Neural progenitor cell (in vitro differentiated cells): ENCODE results near the gene LRBA. TPM values are rescaled to one million over a fixed set of nuclear protein-coding genes. Genes with fewer than 3 reads are reported as not detected.

Experiments
- DNase-seq: peaks from one replicate; pipeline ENCODE4 v3.0.0-alpha.2; 2016; ENCODE audit warnings: low spot score
- H2AFZ ChIP-seq: fragments of 200-600 bp; sonication (generic); replicated peaks from 2 replicates; pipeline ENCODE4 v1.6.1; 2016; ENCODE audit warnings: antibody characterized with exemption
- H3F3A ChIP-seq: fragments of 200-600 bp; sonication (generic); 2 replicates; pipeline ENCODE4 v1.6.1; 2016; ENCODE audit warnings: antibody characterized with exemption, low read depth
- H3K27ac ChIP-seq: fragments of 200-600 bp; sonication (generic); 2 replicates; pipeline ENCODE4 v1.5.1; 2016; ENCODE audit warnings: mild to moderate bottlenecking
- H3K27me3 ChIP-seq: fragments of 200-600 bp; sonication (generic); 2 replicates; pipeline ENCODE4 v1.6.1; 2016; ENCODE audit warnings: mild to moderate bottlenecking, moderate library complexity
- H3K36me3 ChIP-seq: fragments of 200-600 bp; sonication (generic); 2 replicates; pipeline ENCODE4 v1.5.1; 2016
- H3K4me1 ChIP-seq: fragments of 200-600 bp; sonication (generic); 2 replicates; pipeline ENCODE4 v1.6.1; 2016; ENCODE audit warnings: mixed run types
- H3K4me2 ChIP-seq: fragments of 200-600 bp; sonication (generic); 2 replicates; pipeline ENCODE4 v1.6.1; 2016
- H3K4me3 ChIP-seq: fragments of 200-600 bp; sonication (generic); 2 replicates; pipeline ENCODE4 v1.5.1; 2016
- H3K79me2 ChIP-seq: fragments of 200-600 bp; sonication (generic); 2 replicates; pipeline ENCODE4 v1.6.1; 2016; ENCODE audit warnings: low read depth
- H3K9ac ChIP-seq: fragments of 200-600 bp; sonication (generic); 2 replicates; pipeline ENCODE4 v1.6.1; 2016
- H3K9me3 ChIP-seq: fragments of 200-600 bp; sonication (generic); 2 replicates; pipeline ENCODE4 v1.5.1; 2016; ENCODE audit warnings: low read depth
- H4K20me1 ChIP-seq: fragments of 200-600 bp; sonication (generic); 2 replicates; pipeline ENCODE4 v1.6.1; 2016; ENCODE audit warnings: low read depth
- H3K27ac Mint-ChIP-seq: 3 replicates; pipeline ENCODE4 v1.8.0; 2021; ENCODE audit warnings: mixed read lengths
- H3K27me3 Mint-ChIP-seq: 2 replicates; pipeline ENCODE4 v1.8.0; 2022; ENCODE audit warnings: low read depth, mild to moderate bottlenecking, inconsistent platforms, moderate library complexity, mixed read lengths; ENCODE audit not compliant: insufficient read depth
- H3K36me3 Mint-ChIP-seq: 3 replicates; pipeline ENCODE4 v1.8.0; 2021; ENCODE audit warnings: mixed read lengths
- H3K4me1 Mint-ChIP-seq: 3 replicates; pipeline ENCODE4 v1.8.0; 2021; ENCODE audit warnings: mixed read lengths
- H3K4me3 Mint-ChIP-seq: 3 replicates; pipeline ENCODE4 v1.8.0; 2021; ENCODE audit warnings: mild to moderate bottlenecking, moderate library complexity, mixed read lengths
- H3K9me3 Mint-ChIP-seq: 3 replicates; pipeline ENCODE4 v1.8.0; 2020; ENCODE audit warnings: mixed read lengths
- EZH2 ChIP-seq: fragments of 200-600 bp; sonication (generic); IDR thresholded peaks from 2 replicates; pipeline ENCODE4 v1.6.1; 2017; ENCODE audit warnings: antibody characterized with exemption, mild to moderate bottlenecking, moderate library complexity
- EZH2phosphoT487 ChIP-seq: fragments of 200-600 bp; sonication (generic); IDR thresholded peaks from 2 replicates; pipeline ENCODE4 v1.6.1; 2017; ENCODE audit warnings: antibody characterized with exemption
- total RNA-seq: library from RNA; depleted of rRNA; stranded (reverse); fragments of >200 nt; gene quantifications from 2 replicates; pipeline ENCODE4 v1.2.3, GENCODE V29; 2015; ENCODE audit warnings: low replicate concordance
- TF ChIP-seq, protein P1 (sequence below): fragments of 200-600 bp; sonication (generic); IDR thresholded peaks from 2 replicates; pipeline ENCODE4 v1.5.1; 2017; ENCODE audit warnings: antibody characterized with exemption, mild to moderate bottlenecking

LRBA gene
- total RNA-seq, 1 donor from 2014 or later, result 111 TPM

GRCh38 chr4:150379454-150379853, 635.6 kb downstream of the LRBA start:
- no peak for DNase-seq
- no peak for TF ChIP-seq EZH2
- no peak for TF ChIP-seq EZH2phosphoT487
- TF ChIP-seq, protein P1, sequence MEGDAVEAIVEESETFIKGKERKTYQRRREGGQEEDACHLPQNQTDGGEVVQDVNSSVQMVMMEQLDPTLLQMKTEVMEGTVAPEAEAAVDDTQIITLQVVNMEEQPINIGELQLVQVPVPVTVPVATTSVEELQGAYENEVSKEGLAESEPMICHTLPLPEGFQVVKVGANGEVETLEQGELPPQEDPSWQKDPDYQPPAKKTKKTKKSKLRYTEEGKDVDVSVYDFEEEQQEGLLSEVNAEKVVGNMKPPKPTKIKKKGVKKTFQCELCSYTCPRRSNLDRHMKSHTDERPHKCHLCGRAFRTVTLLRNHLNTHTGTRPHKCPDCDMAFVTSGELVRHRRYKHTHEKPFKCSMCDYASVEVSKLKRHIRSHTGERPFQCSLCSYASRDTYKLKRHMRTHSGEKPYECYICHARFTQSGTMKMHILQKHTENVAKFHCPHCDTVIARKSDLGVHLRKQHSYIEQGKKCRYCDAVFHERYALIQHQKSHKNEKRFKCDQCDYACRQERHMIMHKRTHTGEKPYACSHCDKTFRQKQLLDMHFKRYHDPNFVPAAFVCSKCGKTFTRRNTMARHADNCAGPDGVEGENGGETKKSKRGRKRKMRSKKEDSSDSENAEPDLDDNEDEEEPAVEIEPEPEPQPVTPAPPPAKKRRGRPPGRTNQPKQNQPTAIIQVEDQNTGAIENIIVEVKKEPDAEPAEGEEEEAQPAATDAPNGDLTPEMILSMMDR, result no peak
- Histone ChIP-seq H3K4me1 (peaks cover 3% of the 10 kb centered on the region), H3F3A (peaks cover 7% of the 10 kb centered on the region), H3K27ac (no peak overlapping the region), H3K4me2 (no peak overlapping the region), H3K79me2 (no peaks in the 10 kb centered on the region), H3K27me3 (no peaks in the 10 kb centered on the region), H3K9me3 (no peaks in the 10 kb centered on the region), H3K9ac (no peak overlapping the region), H3K36me3 (no peaks in the 10 kb centered on the region), H4K20me1 (no peaks in the 10 kb centered on the region), H3K4me3 (no peak overlapping the region), H2AFZ (no peak overlapping the region)
- H3K4me3 Mint-ChIP-seq, result no peak overlapping the region
- no peaks in the 10 kb centered on the region for H3K27me3 Mint-ChIP-seq
- H3K36me3 Mint-ChIP-seq, result peaks cover 3% of the 10 kb centered on the region
- H3K9me3 Mint-ChIP-seq, result no peaks in the 10 kb centered on the region
- no peak overlapping the region for H3K27ac Mint-ChIP-seq
- peaks cover 6% of the 10 kb centered on the region for H3K4me1 Mint-ChIP-seq

GRCh38 chr4:150375025-150375424, 640.1 kb downstream of the LRBA start:
- H3K27me3 ChIP-seq, result no peaks in the 10 kb centered on the region
- H3K27ac ChIP-seq, result no peak overlapping the region
- H3K79me2 ChIP-seq, result no peaks in the 10 kb centered on the region
- no peak overlapping the region for H3K9ac ChIP-seq
- TF ChIP-seq EZH2 (no peak), EZH2phosphoT487 (no peak)
- no peaks in the 10 kb centered on the region for H3K9me3 ChIP-seq
- Mint-ChIP-seq H3K4me1 (no peaks in the 10 kb centered on the region), H3K36me3 (peaks cover 12% of the 10 kb centered on the region), H3K9me3 (peaks cover 7% of the 10 kb centered on the region), H3K27ac (no peak overlapping the region), H3K27me3 (peaks cover 4% of the 10 kb centered on the region), H3K4me3 (no peak overlapping the region)
- no peak for DNase-seq
- no peaks in the 10 kb centered on the region for H4K20me1 ChIP-seq
- H3K4me3 ChIP-seq, result no peak overlapping the region
- H3K36me3 ChIP-seq, result no peaks in the 10 kb centered on the region
- no peak overlapping the region for H2AFZ ChIP-seq
- H3K4me1 ChIP-seq, result peaks cover 4% of the 10 kb centered on the region
- peaks cover 4% of the 10 kb centered on the region for H3F3A ChIP-seq
- H3K4me2 ChIP-seq, result no peak overlapping the region

DNA sequence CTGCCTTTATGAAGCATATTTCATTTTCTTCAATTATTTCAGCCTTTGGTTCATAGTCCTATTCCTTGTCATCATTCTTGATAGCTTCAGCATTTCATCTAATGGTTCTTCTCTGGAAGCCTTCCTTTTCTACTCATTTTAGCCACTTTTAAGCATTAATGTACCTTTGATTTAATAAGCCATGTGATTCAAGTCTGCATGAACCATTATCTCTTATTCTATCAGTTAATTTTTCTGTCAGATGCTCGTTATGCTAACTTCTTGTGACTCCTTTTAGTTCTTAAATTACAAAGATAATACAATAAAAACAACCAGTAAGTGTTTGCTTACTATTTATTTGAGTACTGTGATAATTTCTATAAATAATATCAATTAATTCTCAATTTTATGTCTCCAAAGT, 643.2 kb downstream of the LRBA start:
- Mint-ChIP-seq H3K36me3 (peaks cover 12% of the 10 kb centered on the region), H3K27me3 (peaks cover 4% of the 10 kb centered on the region), H3K4me3 (no peak overlapping the region), H3K9me3 (peaks cover 7% of the 10 kb centered on the region), H3K27ac (no peak overlapping the region), H3K4me1 (peaks cover 23% of the 10 kb centered on the region)
- TF ChIP-seq EZH2phosphoT487 (no peak), EZH2 (no peak)
- TF ChIP-seq, protein P1, result no peak
- H2AFZ ChIP-seq, result no peak overlapping the region
- H3K9me3 ChIP-seq, result no peaks in the 10 kb centered on the region
- H3K4me3 ChIP-seq, result no peak overlapping the region
- no peak overlapping the region for H3K27ac ChIP-seq
- H3K79me2 ChIP-seq, result no peaks in the 10 kb centered on the region
- H3F3A ChIP-seq, result peaks cover 19% of the 10 kb centered on the region
- H3K4me1 ChIP-seq, result peaks cover 36% of the 10 kb centered on the region
- H4K20me1 ChIP-seq, result no peaks in the 10 kb centered on the region
- H3K27me3 ChIP-seq, result no peaks in the 10 kb centered on the region
- DNase-seq, result no peak
- H3K4me2 ChIP-seq, result no peak overlapping the region
- no peak overlapping the region for H3K9ac ChIP-seq
- no peaks in the 10 kb centered on the region for H3K36me3 ChIP-seq

- peaks cover 36% of the 10 kb centered on the region for H3F3A ChIP-seq
- no peaks in the 10 kb centered on the region for H4K20me1 ChIP-seq
- no peak overlapping the region for H2AFZ ChIP-seq
- H3K27me3 ChIP-seq, result no peaks in the 10 kb centered on the region
- Mint-ChIP-seq H3K4me1 (peaks cover 30% of the 10 kb centered on the region), H3K36me3 (peaks cover 9% of the 10 kb centered on the region), H3K27ac (no peak overlapping the region), H3K27me3 (peaks cover 4% of the 10 kb centered on the region), H3K9me3 (peaks cover 7% of the 10 kb centered on the region), H3K4me3 (no peak overlapping the region)
- H3K36me3 ChIP-seq, result no peaks in the 10 kb centered on the region
- H3K27ac ChIP-seq, result peak overlapping the region; percentile 87
- H3K9me3 ChIP-seq, result no peaks in the 10 kb centered on the region
- no peak overlapping the region for H3K4me2 ChIP-seq
- H3K4me1 ChIP-seq, result peaks cover 53% of the 10 kb centered on the region
- H3K4me3 ChIP-seq, result no peak overlapping the region
- TF ChIP-seq, protein P1, result no peak
- no peak for TF ChIP-seq EZH2phosphoT487
- no peak for DNase-seq
- no peaks in the 10 kb centered on the region for H3K79me2 ChIP-seq
- no peak overlapping the region for H3K9ac ChIP-seq
These were observed 645.4 kb downstream of the LRBA start for GRCh38 chr4:150369434-150370380.
